HG03469 (cell line): ENCODE data around the gene ANK3.

ENCODE experiments used
- ATAC-seq: cut with Tn5 transposase; IDR thresholded peaks from one replicate; pipeline ENCODE4 v1.9.1; 2021; ENCODE audit warnings: mild to moderate bottlenecking, moderate library complexity, moderate number of reproducible peaks; ENCODE audit not compliant: unreplicated experiment

The ANK3 gene

GRCh38 chr10:60414111-60414510 is 24.4 kb upstream of the ANK3 start:
- no peak for ATAC-seq

DNA sequence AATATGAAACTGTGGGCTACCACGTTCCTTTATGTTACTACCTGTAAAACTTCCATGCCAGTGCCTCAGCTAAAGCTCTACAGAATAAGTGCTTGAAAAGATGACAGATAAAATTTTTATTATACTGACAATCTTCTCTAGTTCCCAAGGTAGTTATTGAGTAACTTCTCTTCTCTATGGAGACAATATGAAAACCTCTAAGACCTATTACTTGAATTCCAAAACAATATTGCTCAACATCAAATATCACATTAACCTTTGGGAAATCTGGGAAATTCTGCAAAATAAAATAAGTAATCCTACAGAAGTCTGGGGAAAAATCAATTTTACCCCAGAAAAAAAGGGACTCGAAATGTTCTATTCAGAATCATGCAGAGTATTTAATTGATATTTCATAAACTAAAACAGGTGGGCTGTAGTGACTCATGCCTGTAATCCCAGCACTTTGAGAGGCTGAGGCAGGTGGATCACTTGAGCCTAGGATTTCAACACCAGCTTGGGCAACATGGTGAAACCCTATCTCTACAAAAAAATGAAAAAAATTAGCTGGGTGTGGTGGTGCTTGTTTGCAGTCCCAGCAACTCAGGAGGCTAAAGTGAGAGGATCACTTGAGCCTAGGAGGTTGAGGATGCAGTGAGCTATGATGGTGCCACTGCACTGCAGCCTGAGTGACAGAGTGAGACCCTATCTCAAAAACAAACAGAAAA is 23.8 kb upstream of the ANK3 start:
- no peak for ATAC-seq

GRCh38 chr10:60410970-60411369 is 21.3 kb upstream of the ANK3 start:
- ATAC-seq: no peak

DNA sequence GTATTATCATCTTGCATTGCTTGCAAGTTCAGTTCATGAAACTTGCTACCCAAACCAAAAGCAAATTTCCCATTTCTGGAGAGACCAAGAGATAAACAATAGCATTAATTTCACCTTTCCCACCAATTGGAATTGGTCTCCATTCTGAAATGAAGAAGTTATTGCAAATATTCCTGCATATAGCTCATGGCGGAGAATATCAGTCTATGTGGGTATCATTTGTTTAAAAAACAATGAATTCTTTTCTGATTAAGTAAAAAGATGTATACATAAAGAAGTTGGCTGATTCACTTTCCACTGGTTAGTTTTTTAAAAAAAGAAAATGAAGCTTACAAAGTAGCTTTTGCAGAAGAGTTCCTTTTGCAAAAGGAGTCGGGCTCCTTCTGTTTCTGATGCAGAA is 19.5 kb upstream of the ANK3 start:
- ATAC-seq: no peak

DNA sequence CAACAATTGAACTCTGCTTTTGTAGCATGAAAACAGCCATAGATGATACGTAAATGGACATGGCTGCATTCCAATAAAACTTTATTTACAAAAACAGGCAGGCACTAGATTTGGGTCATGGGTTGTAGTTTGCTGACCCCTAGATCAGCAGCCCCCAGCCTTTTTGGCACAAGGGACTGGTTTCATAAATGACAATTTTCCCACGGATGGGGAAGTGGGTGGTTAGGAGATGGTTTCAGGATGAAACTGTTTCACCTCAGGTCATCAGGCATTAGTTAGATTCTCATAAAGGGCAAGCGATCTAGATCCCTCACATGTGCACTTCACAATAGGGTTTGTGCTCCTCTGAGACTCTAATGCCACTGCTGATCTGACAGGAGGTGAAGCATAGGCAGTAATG is 16.5 kb upstream of the ANK3 start:
- peak; percentile 34 for ATAC-seq

DNA sequence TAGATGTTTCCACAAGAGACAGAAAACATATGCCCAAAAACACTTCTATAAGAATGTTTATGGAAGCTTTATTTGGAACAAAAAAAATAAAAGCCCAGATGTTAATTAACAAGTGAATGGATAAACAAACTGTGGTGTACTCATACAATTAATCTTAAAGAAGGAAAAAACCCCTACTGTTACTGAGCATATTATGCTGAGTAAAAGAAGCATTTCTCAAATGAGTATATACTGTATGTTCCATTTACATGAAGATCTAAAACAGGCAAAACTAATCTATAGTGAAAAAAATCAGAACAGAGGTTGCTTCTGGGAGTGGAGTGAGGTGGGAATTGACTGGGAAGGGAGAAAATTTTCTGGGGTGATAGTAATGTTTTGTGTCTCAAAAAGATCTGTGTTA is 15.5 kb upstream of the ANK3 start:
- ATAC-seq: no peak

GRCh38 chr10:60403168-60403873 is 13.6 kb upstream of the ANK3 start:
- no peak for ATAC-seq

- ATAC-seq: no peak
These were observed 10.7 kb upstream of the ANK3 start for GRCh38 chr10:60400366-60400765.

GRCh38 chr10:60399328-60399727 is 9.7 kb upstream of the ANK3 start:
- ATAC-seq: no peak

- ATAC-seq: no peak
These were observed 8.1 kb upstream of the ANK3 start for GRCh38 chr10:60397792-60398191.

DNA sequence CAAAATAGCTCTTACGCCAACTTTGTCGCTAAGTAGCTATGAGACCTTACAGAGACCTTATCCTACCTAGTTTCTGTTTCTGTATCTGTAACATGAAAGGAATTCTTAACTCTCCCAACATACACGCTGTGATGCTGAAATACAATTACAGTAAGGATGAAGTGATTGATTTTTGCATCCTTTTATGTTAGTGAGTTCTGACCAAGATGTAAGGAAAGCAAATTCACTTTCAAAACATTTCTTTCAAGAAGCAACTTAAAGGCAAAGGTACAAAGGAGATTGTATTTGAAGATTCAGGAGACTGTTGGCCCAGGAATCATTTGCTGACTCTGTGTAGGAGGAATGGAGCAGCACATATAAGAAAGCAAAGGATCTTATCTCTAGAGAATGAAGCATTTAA is 7.1 kb upstream of the ANK3 start:
- no peak for ATAC-seq

DNA sequence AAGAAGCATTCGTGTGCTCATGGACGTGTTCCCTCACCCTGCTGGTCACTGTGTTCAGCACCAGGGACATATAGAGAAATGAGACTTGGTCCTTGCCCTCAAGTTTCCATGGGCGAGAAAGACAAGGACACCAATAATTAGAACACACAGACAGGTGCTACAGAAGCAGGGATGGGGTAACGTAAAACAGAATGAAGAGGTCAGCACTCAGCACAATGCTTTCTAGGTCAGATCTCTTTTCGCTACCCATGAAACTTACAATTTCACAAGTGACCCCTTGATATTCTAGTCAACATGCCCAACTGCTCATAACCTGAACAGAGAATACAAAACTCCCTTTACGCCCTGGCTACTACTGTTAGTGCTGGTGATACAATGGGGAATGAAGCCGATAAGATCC is 6.0 kb upstream of the ANK3 start:
- ATAC-seq: no peak

DNA sequence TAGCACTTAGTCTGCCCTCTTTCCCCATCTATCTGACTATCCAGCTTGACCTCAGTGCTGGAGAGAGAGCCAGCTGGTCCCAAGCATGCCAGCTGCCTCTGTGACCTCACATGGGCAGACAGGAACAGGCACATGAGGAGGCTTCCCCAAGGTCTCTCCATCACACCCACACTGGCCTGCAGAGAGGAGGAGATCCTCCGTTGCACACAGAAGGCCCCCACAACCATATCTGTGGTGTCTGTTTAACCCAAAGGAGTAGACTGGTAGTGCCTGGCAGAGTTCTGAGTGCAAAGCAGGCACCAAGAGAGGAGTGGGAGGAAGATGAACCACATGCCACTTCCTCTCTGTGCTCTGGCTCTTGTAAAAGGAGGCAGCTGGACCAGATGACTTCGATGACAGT is 4.8 kb upstream of the ANK3 start:
- ATAC-seq: no peak

GRCh38 chr10:60390224-60390626 is 550 bp upstream of the ANK3 start:
- ATAC-seq: no peak

DNA sequence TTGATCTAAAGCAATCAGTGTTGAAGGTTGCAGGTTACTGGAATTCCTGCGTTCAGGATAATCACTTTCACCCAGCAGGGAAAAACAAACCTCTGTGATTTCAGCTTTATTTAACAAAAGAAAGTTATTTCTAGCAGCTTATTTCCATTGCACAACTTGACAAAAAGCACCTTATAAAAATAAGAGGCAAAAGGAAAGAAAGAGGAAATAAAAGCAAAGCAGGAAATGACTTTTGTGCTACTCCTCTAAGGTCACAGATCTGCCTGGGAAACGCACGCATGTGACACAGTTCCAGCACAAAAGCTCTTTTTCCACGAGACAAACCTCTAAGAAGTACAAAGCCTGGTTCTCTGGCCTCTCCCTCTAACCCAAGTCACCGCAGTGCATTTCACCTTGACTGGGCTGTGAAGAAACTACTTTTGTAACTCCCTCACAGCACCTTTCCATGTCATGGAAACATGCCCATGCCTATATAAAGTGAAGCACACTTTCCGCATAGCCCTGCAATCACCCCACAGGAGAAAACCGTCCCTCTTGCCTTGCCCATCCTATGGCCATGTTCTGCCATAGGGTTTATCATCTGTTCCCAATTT is 870 bp downstream of the ANK3 start:
- no peak for ATAC-seq

GRCh38 chr10:60388116-60388625 is 1.5 kb downstream of the ANK3 start:
- ATAC-seq: no peak

DNA sequence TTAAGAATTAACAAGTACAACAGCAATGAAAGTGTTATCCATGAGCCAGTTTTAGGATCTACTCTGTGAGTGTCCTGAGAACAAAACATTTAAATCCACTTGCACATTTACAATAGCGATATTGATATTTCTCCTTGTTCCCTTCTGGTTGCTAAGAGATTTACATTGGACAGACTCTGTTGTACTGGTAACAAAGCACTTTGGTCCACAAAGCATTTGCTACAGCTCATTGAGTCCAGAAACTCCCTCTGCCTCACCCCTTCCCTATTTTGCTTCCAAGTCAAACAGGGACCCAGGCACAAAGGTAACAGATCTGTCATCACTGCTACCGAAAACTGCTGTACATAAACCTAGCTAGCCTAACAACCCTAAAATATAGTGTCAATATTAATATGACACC is 2.1 kb downstream of the ANK3 start:
- ATAC-seq: no peak

GRCh38 chr10:60385399-60385738 is 4.3 kb downstream of the ANK3 start:
- no peak for ATAC-seq

GRCh38 chr10:60384708-60385398 is 4.8 kb downstream of the ANK3 start:
- no peak for ATAC-seq

- no peak for ATAC-seq
These were observed 5.7 kb downstream of the ANK3 start for GRCh38 chr10:60384011-60384410.

- no peak for ATAC-seq
These were observed 6.6 kb downstream of the ANK3 start for GRCh38 chr10:60382946-60383681.
